NCI-H2171 (cell line): ENCODE results near the gene SKA1.

ENCODE experiments used
- DNase-seq: peaks from one replicate; lab custom pipeline; 2025; lab: John Stamatoyannopoulos, UW

The SKA1 gene, protein sequence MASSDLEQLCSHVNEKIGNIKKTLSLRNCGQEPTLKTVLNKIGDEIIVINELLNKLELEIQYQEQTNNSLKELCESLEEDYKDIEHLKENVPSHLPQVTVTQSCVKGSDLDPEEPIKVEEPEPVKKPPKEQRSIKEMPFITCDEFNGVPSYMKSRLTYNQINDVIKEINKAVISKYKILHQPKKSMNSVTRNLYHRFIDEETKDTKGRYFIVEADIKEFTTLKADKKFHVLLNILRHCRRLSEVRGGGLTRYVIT

DNA sequence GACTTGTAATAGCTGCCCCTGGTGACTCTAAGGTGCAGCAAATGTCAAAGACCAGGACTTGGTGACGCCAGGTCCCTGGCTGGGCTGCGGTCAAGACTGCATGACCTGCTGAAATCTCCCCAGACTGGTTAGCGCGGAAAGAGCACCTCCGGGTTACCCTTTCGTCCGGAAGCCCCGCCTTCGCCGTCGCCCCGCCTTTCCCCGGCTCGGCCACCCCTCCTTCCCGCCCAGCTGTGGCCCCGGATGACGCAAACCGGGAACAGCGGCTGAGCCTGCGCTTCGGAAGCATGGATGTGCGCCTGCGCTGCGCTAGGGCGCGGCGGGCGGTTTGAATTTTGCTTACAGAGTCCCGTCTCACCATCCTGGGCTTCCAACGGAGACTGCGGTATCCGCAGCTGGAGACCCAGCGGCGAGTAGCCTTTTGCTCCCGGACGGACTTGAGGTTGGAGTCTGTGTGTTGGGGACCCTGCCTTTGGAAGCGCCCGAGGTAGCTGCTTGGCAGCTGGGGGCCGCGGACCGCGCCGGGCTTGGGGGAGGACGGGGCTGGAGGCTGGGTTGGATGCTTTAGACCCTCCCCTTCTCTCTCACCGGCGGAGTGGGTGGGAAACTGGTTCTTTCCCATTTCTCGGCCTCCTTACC, at the start of gene SKA1:
SKA1 (plus strand) TSS at position 294 of the 639 bp plus-strand sequence. CDS start 785 bp downstream, outside the sequence.
- peak; percentile 90 for DNase-seq

DNA sequence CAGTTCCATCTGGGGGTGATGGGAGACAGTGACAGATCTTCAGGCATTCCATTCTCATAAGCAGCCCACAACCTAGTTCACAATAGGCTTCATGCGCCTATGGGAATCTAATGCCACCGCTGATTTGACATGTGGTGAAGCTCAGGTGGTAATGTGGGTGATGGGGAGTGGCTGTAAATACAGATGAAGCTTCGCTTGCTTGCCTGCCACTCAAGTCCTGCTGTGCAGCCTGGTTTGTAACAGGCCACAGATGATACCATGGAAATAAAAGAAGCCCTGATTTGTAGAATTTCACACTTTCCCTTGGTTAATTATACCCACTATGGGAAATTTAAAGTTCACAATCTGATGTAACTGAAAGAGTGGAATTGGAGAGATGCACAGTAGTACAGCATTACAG, 46.9 kb upstream of the SKA1 start:
- DNase-seq: no peak

DNA sequence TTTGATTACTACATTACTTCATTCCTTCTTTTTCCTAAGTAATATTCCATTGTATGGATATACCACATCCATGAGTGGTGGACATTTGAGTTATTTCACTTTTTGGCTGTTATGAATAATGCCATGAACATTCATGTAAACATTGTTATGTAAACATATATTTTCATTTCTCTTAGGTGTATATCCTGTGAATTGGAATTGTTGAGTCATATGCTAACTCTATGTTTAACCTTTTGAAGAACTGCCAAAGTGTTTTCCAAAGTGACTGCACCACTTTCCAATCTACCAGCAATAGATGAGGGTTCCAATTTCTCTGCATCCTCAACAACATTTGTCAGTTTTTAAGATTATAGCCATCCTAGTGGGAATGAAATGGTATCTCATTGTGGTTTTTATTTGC, 44.7 kb upstream of the SKA1 start:
- no peak for DNase-seq

DNA sequence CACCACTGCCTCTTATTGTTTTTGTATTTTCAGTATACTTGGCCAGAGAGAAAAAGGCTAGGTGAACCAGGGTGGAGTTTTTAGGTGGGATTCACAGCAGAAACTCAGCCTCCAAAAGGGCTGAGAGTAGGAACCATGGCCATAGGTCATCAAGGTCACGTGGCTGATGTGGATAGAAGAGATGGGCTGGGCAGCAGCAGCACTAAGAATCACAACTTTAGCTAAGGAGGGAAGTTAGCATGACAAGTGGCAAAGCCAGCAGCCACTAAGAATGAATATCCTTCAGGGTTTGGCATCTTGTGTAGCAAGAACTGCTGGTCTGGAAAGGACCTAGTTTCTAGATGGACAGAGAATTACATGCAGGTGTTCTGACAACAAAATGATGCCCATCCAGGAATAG, 43.2 kb upstream of the SKA1 start:
- DNase-seq: no peak

DNA sequence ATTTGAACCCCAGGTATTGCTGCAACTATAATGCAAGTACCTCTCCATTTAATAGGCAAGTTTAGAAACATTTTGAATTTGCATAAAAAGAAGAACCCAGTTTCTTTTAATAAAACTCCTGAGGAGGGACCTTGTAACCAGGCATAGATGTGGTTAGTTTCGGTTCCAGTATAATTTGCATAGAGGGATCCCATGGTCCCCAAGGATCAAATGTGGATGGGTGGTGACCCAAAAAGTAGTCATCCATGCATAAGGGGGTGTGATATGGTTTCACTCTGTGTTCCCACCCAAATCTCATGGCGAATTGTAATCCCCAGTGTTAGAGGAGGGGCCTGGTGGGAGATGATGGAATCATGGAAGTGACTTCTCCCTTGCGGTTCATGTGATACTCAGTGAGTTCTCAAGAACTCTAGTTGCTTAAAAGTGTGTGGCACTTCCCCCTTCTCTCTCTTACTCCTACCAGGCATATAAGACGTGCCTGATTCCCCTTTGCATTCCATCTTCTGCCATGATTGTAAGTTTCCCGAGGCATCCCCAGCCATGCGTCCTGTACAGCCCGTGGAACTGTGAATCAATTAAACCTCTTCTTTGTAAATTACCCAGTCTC, 40.2 kb upstream of the SKA1 start:
- DNase-seq: no peak

DNA sequence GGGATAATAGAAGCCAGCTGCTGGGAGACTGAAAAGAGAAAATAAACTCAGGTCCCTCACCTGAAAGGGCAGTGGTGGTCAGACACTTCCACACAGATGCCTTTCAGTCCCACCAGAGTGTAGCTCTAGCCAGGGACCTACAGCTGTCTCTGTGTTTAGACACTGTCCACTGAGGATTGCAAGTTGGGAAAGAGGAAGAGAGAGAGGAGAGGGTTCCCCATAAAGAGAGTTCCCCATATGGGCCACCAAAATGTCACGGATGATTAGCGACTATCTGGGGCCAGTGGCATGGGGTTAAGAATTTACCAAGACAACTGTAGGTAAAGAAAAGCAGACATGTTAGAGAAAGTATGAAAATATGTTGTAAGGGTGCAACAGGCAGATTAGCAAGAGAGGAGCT, 36.7 kb upstream of the SKA1 start:
- no peak for DNase-seq

DNA sequence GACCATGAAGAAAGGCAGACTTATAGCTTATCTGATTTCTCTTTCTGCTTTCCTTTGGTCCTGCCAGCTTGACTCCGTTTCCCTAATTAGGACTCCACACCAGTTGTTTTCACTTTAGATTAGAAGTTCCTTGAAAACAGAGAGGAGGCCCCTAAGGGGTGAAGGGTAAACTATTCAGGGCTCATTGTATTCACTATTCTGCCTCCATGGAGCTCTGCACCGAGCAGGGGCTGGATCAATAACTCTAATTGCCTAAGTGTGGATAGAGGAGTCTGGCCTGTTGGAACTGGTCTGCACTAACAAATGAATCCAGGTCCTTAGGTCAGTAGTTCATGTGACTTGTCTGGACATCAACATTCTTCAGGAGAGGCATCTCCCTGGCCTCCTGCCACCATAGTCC, 36.1 kb upstream of the SKA1 start:
- DNase-seq: no peak

DNA sequence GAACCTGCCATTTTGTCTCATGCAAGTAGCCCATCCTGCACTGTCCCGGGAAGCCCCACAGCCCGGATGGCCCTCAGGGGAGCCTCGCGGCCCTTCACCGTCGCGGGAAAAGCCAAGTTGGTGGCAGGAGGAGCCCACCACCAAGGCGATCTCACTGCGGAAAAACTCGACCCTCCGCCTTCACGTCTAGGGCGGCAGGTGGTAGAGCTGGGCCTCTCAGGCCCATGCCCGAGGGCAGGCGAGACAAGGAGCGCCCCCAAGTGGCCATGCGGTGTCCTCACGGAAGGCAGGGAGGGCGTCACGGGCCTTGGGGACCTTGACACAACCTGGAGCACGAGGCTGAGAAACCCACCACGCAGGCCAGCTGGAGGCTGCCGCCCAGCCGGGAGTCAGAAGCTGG, 34.8 kb upstream of the SKA1 start:
- no peak for DNase-seq

DNA sequence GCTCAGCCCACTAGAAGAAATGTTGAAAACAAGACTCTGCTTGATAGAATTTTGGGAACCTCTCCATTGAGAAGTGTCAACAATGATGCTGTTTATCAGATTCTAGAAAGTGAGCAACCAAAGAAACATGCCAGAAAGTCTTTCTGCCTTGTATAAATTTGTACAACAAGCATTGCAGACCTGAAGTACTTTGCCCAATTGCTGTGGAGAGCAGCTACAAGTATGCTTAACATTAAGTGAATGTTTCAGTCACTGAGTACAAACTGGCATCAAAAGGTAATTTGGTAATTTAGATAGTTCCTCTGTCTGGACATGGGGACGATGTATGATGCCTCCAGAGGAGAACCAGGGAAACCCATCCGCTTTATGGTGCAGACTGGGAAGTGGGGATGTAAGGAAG, 33.4 kb upstream of the SKA1 start:
- DNase-seq: no peak

DNA sequence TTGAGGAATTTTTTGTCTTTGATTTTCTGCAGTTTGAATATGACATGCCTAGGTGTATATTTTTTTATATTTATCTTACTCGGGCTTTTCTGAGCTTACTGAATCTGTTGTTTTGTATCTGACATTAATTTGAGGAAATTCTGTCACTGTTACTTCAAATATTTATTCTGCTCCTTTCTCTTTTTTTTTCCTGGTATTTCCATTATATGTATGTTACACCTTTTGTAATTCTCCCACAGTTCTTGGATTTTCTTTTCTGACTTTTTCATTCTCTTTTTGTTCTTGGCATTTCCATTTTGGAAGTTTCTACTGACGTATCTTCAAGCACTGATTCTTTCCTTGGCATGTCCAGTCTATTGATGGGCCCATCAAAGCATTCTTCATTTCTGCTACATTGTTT, 24.1 kb upstream of the SKA1 start:
- no peak for DNase-seq

DNA sequence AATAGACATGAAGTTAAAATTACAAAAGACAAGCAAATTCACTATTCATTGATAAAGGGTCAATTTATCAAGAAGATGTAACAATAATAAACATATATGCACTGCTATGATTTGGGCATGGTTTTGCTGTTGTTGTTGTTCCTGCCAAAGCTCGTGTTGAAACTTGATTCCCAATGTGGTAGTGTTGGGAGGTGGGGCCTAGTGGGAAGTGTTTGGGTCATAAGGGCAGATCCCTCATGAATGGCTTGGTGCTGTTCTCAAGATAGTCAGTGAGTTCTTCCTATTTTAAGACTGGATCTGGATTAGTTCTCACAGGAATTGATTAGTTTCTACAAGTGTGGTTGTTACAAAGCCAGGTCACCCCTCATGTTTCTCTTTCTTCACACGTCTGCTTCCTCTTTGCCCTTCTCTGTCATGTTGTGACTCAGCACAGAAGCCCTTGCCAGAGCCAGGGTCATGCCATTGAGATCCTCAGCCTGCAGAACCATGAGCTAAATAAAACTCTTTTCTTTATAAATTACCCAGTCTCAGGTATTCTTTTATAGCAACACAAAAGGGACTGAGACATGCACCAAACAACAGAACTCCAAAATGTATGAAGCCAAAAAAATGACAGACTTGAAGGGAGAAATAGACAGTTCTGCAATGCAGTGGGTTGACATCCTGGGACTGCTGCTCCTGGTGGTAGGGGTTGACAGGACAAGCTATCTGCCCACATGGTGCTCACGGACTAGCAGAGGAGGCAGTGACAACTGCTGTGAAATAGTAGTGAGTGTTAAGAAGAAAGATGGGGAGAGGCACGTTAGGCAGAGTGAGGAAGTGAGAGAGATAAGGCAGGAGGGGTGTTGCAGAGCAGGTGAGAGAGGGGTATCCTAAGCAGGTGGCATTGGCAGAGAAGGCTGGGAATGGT, 18.6 kb upstream of the SKA1 start:
- no peak for DNase-seq

DNA sequence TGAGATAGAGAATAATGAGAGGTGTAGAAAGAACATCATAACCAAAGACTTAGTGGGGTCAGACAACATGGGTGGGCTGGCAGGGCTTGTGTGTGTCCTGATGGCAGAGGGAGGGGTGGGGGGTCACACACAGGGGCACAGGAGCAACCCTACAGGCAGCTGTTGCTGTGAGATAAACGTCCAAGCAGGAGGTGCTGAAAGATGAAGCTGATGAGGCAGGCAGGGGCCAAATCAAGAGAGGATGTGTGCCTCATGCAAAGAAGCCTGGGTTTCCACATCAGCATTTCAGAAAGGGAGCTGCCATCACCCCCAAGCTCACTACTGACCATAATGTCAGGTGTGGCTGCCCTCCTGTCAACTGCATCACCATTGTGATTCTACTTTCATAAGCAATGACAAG, 16.0 kb upstream of the SKA1 start:
- DNase-seq: no peak

DNA sequence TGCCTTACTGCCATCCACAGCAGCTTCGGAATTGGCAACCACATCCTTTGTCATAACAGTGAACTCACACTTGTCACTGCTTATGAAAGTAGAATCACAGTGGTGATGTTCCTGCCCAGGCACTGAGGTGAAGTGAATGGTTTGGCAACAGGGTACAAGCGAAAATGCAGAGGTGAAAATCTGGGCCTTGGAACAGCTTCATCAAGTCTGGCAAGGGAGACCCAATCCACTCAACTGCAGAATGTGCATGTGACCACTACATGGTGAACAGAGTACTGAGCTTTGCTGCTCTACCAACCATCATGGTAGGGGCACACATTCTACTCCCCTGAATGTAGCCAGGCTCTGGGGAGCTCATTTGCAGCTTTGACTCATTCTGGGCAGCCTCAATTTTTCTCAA, 15.0 kb upstream of the SKA1 start:
- DNase-seq: no peak

DNA sequence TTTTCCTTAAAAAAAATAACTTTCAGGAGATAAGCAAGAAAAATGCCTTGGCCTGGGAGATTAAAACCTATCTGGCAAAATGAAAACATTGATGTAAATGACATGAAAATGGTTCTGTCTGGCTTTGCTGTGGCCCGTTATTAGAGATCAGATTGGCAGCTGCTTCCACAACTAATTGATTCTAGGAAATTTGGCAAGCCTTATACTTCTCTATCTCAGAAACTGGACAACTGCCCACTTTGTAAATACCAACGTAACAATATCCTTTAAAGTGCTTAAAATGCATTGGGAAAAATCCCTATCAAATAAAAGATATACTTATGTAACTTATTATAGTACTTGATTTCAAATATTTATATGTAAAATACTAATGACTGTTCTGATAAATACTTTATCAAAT, 14.2 kb upstream of the SKA1 start:
- DNase-seq: no peak

DNA sequence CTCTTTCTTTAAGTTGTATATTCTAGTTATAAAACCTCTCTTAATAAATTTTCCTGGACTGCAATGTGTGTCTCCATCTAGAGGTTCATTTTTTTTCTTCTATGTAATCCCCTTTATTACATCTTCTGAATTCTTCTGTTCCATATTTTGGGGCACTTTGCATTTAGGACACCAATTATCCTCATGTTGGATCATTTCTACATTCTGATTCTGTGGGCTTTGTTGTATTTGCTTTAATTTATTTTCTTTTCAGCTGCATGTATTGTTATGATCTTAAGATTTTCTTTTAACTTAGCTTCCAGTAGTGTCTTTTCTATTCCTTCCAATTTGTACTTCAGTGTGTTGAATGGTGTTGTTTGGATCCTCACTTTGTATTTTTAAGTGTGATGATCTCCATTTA, 5.2 kb upstream of the SKA1 start:
- DNase-seq: no peak

DNA sequence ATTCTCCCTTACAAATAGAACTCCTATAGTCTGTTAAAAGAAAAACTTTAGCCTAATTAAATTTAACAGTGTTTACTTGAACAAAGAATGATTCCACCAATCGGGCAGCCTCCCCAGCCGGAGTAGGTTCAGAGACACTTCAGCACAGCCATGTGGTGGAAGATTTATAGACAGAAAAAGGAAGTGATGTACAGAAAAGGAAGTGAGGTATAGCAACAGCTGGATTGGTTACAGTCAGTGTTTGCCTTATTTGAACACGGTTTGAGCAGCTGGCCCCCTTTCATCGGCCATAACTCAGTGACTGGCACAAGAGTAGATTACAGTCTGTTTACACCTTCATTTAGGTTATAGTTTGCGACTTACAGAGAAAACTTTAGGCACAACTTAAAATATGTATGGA, 2.1 kb upstream of the SKA1 start:
- DNase-seq: no peak

DNA sequence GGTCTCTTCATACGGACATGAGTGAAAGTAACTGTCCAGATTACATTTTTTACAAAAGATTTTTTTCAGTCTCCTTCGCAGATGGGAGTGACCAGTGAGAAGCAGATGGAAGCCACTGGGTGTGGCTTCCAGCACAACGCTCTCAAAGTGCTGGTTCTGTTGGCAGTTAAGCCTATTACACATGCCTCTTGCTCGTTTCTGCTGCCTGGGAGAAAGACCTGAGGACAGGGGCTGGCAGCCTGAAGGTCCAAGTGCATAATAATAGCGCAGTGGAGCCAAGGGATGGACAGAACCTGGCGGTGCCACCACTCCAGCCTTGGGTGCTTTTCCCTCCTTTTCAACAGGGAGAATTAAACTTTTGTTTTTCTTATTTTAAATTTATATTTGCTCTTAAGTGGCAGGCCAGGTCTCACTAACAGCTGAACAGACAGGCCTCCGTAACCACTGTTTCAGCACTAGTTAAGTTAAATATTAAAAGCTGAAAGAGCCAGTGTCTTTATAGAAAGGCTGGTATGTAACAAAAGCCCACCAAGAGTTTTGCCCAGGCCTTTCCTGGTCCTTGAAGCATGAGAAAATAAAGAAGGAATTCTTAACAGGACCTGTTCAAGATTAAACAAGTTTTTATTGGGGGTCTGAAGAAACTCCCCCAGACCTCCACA, 1.2 kb upstream of the SKA1 start:
- no peak for DNase-seq

DNA sequence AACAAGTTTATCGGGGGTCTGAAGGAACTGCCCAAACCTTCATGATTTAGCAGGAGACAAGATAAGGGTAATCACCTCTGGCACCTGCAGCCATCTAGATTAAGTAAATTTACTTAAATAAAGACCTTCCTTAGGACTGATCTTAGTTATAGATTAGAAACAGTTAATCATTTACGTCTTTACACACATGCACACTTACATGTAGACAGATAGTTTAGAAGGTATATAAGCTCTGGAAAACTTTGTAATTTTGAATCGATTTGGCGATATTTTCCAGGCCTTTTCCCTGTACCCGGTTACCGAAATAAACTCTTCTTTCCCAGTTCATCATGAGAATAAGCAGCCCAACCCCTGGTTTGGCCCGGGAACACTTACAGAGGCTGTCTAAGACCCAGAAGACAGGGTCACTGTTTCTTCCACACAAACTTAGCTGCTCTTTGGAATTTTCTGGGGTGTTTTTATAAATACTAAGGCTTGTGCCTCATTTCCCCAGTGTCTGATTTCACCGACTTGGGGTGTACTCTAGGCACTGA, 560 bp upstream of the SKA1 start:
- DNase-seq: no peak

DNA sequence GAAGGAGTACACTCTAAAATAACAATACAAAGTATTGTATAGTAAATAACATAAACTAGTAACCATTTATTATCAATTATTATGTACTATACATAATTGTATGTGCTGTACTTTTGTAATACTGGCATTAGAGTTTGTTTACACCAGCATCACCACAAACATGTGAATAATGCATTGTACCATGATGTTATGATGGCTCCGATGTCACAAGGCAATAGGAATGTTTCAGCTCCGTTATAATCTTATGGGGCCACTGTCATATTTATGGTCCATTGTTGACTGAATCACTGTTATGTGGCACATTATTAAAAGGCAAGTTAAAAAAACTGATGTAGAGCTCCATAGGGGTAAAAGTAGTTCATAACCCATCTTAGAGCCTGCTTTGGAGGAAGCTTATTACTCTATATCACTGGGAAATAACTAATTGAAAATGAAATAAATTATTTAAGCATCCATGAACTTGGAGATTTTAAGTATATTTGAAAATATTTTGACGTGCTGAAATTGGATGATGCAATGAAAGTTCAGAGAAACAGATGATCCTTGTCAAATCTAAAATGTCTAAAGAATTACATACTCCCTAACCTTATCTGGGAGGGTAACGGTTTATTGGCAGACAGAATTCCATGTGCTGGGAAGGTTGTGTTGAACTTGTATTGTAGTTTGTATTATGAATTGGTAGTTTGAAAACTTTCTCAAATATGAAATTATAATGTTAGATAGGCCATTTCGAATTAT, 2.4 kb downstream of the SKA1 start:
- no peak for DNase-seq

DNA sequence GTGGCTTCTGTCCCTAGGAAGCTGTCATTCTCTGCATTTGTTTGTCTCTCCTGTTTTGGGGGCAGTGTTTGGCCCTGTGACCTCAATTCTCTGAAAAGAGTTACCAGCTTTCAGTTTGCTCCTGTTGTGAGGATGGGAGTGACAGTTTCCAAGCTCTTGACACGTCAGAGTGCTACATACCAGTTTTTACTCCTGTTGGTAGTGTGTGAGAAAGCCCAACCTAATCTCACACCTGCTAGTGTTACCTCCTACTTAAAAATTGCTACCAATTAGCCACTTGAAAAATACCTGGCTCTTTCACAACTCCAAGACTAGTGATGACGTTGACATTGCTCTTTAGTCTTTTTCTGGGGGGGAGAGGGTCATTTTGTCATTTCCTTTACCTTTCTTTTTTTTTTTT, 14.1 kb downstream of the SKA1 start:
- DNase-seq: no peak

DNA sequence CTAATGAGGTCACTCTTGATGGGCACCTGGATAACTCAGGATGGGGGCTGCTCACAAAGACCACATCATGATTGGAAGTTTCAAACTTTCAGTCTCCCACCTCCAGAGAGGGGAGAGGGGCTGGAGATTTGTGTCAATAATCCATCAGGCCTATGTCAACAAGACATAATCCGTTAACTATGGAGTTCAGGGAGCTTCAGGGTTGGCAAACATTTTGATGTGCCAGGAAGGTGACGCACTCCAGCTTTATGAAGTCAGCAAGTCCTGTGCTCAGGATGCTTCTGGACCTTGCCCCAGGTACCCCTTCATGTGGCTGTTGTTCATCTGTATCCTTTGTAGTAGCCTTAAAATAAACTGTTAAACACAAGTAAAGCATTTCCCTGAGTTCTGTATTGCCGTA, 19.0 kb downstream of the SKA1 start:
- DNase-seq: no peak
